Testis (tissue), 2 donors: ENCODE data around the gene NINL.

ENCODE experiments used
- CTCF ChIP-seq, 3 experiments: fragments of 450-650 bp in 2 of 3; fragments of 200-600 bp in 1 of 3; sonication (generic) in 1 of 3; IDR thresholded peaks; one replicate each; pipeline ENCODE4 v1.5.1; 2016 to 2019; ENCODE audit warnings: antibody characterized with exemption in 3 of 3, mild to moderate bottlenecking in 2 of 3, moderate library complexity in 1 of 3
- POLR2A ChIP-seq: fragments of 450-650 bp; IDR thresholded peaks from one replicate; pipeline ENCODE4 v1.6.1; 2017; ENCODE audit warnings: antibody characterized with exemption, mild to moderate bottlenecking, moderate library complexity

- no peak for TF ChIP-seq CTCF (IDR thresholded peaks at IDR 0.05)
- no peak for TF ChIP-seq POLR2A
Observed at GRCh38 chr20:25496968-25497401, 88.3 kb downstream of the NINL start.
